ENCODE data around the gene SF3B2. TPM values are rescaled to one million over a fixed set of nuclear protein-coding genes. Genes with fewer than 3 reads are reported as not detected.
"Not testable (repeated sequence)": the region's sequence is repeated elsewhere in the genome, so short reads cannot be mapped to it uniquely, and the experiment has no call there.

Gene SF3B2
- total RNA-seq, 1 donor from 2014 or later: 181 TPM

- peak; percentile 63 for DNase-seq (ENCODE audit: low read depth)
- TF ChIP-seq CTCF (IDR thresholded peaks at IDR 0.05; ENCODE audit: insufficient read depth, low read length, poor library complexity, severe bottlenecking): no peak
- peaks cover 4% of the 10 kb centered on the region for H3K27me3 ChIP-seq (ENCODE audit: control insufficient read depth, insufficient read depth, low read length)
- H3K36me3 ChIP-seq (ENCODE audit: control insufficient read depth, insufficient read depth, low read length): no peaks in the 10 kb centered on the region
- no peak overlapping the region for H3K4me3 ChIP-seq (ENCODE audit: low read depth, low read length)
Measured at GRCh38 chr11:66020618-66021357, 31.4 kb upstream of the SF3B2 start.

GRCh38 chr11:66022401-66023185 is 29.6 kb upstream of the SF3B2 start:
- peaks cover 4% of the 10 kb centered on the region for H3K27me3 ChIP-seq (ENCODE audit: control insufficient read depth, insufficient read depth, low read length)
- no peak overlapping the region for H3K4me3 ChIP-seq (ENCODE audit: low read depth, low read length)
- TF ChIP-seq CTCF (IDR thresholded peaks at IDR 0.05; ENCODE audit: insufficient read depth, low read length, poor library complexity, severe bottlenecking): peak; percentile 95
- DNase-seq (ENCODE audit: low read depth): no peak
- H3K36me3 ChIP-seq (ENCODE audit: control insufficient read depth, insufficient read depth, low read length): no peaks in the 10 kb centered on the region

GRCh38 chr11:66023186-66023440 is 29.1 kb upstream of the SF3B2 start:
- H3K36me3 ChIP-seq (ENCODE audit: control insufficient read depth, insufficient read depth, low read length); H3K27me3 ChIP-seq (ENCODE audit: control insufficient read depth, insufficient read depth, low read length); DNase-seq (ENCODE audit: low read depth); H3K4me3 ChIP-seq (ENCODE audit: low read depth, low read length): not testable (repeated sequence)

GRCh38 chr11:66026017-66026529 is 26.1 kb upstream of the SF3B2 start, which contains the start of gene CATSPER1:
CATSPER1 (minus strand) TSS chr11:66026479; CDS start chr11:66026379, 100 bp downstream.
- TF ChIP-seq CTCF (IDR thresholded peaks at IDR 0.05; ENCODE audit: insufficient read depth, low read length, poor library complexity, severe bottlenecking): no peak
- Histone ChIP-seq H3K27me3 (ENCODE audit: control insufficient read depth, insufficient read depth, low read length) (peaks cover 4% of the 10 kb centered on the region), H3K4me3 (ENCODE audit: low read depth, low read length) (no peak within 1 kb of the TSS), H3K36me3 (ENCODE audit: control insufficient read depth, insufficient read depth, low read length) (no peaks in the 10 kb centered on the region)
- DNase-seq (ENCODE audit: low read depth): no peak

- H3K4me3 ChIP-seq (ENCODE audit: low read depth, low read length): no peak overlapping the region
- no peak for TF ChIP-seq CTCF (IDR thresholded peaks at IDR 0.05; ENCODE audit: insufficient read depth, low read length, poor library complexity, severe bottlenecking)
- DNase-seq (ENCODE audit: low read depth): no peak
- no peaks in the 10 kb centered on the region for H3K27me3 ChIP-seq (ENCODE audit: control insufficient read depth, insufficient read depth, low read length)
- no peaks in the 10 kb centered on the region for H3K36me3 ChIP-seq (ENCODE audit: control insufficient read depth, insufficient read depth, low read length)
Measured at GRCh38 chr11:66032957-66033735, 19.0 kb upstream of the SF3B2 start.

All from kidney epithelial cell (primary cell).